GM12878 (cell line): ENCODE measurements around the gene PHYKPL. TPM values are rescaled to one million over a fixed set of nuclear protein-coding genes. Genes with fewer than 3 reads are reported as not detected.

Source experiments
- ATAC-seq: fragments of 200-7000 bp; cut with Tn5 transposase; 3 replicates; pipeline ENCODE4 v1.9.1; 2020; ENCODE audit warnings: mild to moderate bottlenecking, moderate library complexity
- BruUV-seq: library from RNA; stranded (reverse); fragments of 400-500 nt; replicated peaks from 2 replicates; lab custom pipeline; 2021; lab: Mats Ljungman, UMichigan
- CTCF ChIA-PET: fragments of 300-600 bp; sonication (Branson Sonifier 250); formaldehyde crosslinking; extraction: SDS; loops from one replicate; lab custom pipeline; 2021; ENCODE audit warnings: inconsistent platforms; lab: Yijun Ruan, JAX
- POLR2A ChIA-PET: fragments of 350-600 bp; formaldehyde crosslinking; extraction: SDS; loops from one replicate; lab custom pipeline; 2021; ENCODE audit warnings: inconsistent platforms; lab: Charles Lee
- RAD21 ChIA-PET: fragments of 300-600 bp; sonication (Branson Sonifier 250); formaldehyde crosslinking; loops from one replicate; lab custom pipeline; 2023; ENCODE audit warnings: antibody characterized with exemption; ENCODE audit not compliant: unreplicated experiment; lab: Charles Lee
- SMC1A ChIA-PET: fragments of 300-600 bp; sonication (Branson Sonifier 250); formaldehyde crosslinking; loops from one replicate; lab custom pipeline; 2023; ENCODE audit not compliant: unreplicated experiment, uncharacterized antibody; lab: Charles Lee
- DNase-seq: peaks from one replicate; pipeline ENCODE4 v3.0.0-alpha.2; 2011; ENCODE audit warnings: low read depth, low spot score
- FAIRE-seq: peaks from 3 replicates; lab custom pipeline; 2011; peaks lifted over from hg19 to GRCh38; lab: Jason Lieb, UNC
- H2AFZ ChIP-seq: 2 replicates; pipeline ENCODE4 v1.6.0; 2011; ENCODE audit warnings: low read depth, low read length, control low read depth; ENCODE audit not compliant: control insufficient read depth
- H3K27ac ChIP-seq: 2 replicates; pipeline ENCODE4 v1.5.1; 2011; ENCODE audit warnings: control low read depth; ENCODE audit not compliant: control insufficient read depth, insufficient read depth
- H3K27me3 ChIP-seq, 2 experiments: replicated peaks in 1 of 2; 2 replicates each; pipeline versions ENCODE4 v1.6.0 to v1.6.1; 2011; ENCODE audit warnings: low read length in 1 of 2; ENCODE audit not compliant: control insufficient read depth in 2 of 2, insufficient read depth in 2 of 2
- H3K36me3 ChIP-seq, 2 experiments: 2 replicates each; pipeline ENCODE4 v1.5.1; 2011; ENCODE audit warnings: low read length in 1 of 2; ENCODE audit not compliant: control insufficient read depth in 2 of 2, insufficient read depth in 2 of 2
- H3K4me1 ChIP-seq: 2 replicates; pipeline ENCODE4 v1.6.1; 2011; ENCODE audit warnings: mild to moderate bottlenecking, low read length, moderate library complexity, mixed read lengths; ENCODE audit not compliant: control insufficient read depth, insufficient read depth
- H3K4me2 ChIP-seq: 2 replicates; pipeline ENCODE4 v1.6.0; 2011; ENCODE audit warnings: control low read depth; ENCODE audit not compliant: control insufficient read depth, insufficient read depth
- H3K4me3 ChIP-seq: fragments of 200-600 bp; sonication (generic); 2 replicates; pipeline ENCODE4 v1.5.1; 2016
- H3K79me2 ChIP-seq: 2 replicates; pipeline ENCODE4 v1.6.0; 2011; ENCODE audit warnings: low read length; ENCODE audit not compliant: control insufficient read depth, insufficient read depth
- H3K9ac ChIP-seq: 2 replicates; pipeline ENCODE4 v1.8.0; 2011; ENCODE audit warnings: low read length, control low read depth, mixed read lengths; ENCODE audit not compliant: control insufficient read depth, insufficient read depth
- H3K9me3 ChIP-seq: replicated peaks from 3 replicates; pipeline ENCODE4 v1.5.1; 2011; ENCODE audit warnings: mild to moderate bottlenecking, low read length; ENCODE audit not compliant: control insufficient read depth, insufficient read depth
- H4K20me1 ChIP-seq: 2 replicates; pipeline ENCODE4 v1.6.0; 2011; ENCODE audit not compliant: control insufficient read depth, insufficient read depth
- POLR2A ChIP-seq: IDR thresholded peaks from 2 replicates; pipeline ENCODE4 v1.6.1; 2011; ENCODE audit warnings: low read depth, mild to moderate bottlenecking, low read length
- POLR2AphosphoS2 ChIP-seq: IDR thresholded peaks from 2 replicates; pipeline ENCODE4 v1.6.1; 2011; ENCODE audit warnings: low read depth, mild to moderate bottlenecking, low read length, improper control_type of control experiment, moderate library complexity
- POU2F2 ChIP-seq: IDR thresholded peaks from 3 replicates; pipeline ENCODE4 v1.6.1; 2011; ENCODE audit warnings: low read depth, mild to moderate bottlenecking, low read length, borderline replicate concordance
- WGBS: methylation state at CpG from one replicate; pipeline ENCODE4 v1.1.6; 2016; ENCODE audit warnings: low lambda C conversion rate; ENCODE audit not compliant: insufficient replicate concordance, insufficient coverage; ENCODE audit errors: missing lambda C conversion rate; 5-methylcytosine and 5-hydroxymethylcytosine counted together
- in situ Hi-C: fragments of 300-500 bp; cut with MboI; formaldehyde crosslinking; loops from 9 replicates; pipeline ENCODE4 v1.14.3; 2018; ENCODE audit warnings: mixed read lengths
- intact Hi-C: fragments of 100-400 bp; cut with micrococcal nuclease; formaldehyde crosslinking; loops from one replicate; pipeline ENCODE4 v1.14.2; 2022; ENCODE audit not compliant: unreplicated experiment
- polyA plus RNA-seq, 11 experiments: library from polyadenylated mRNA; depleted of rRNA in 4 of 11; unstranded in 6 of 11; stranded (reverse) in 5 of 11; fragments of >200 nt; fragmentation: Nextera tagmentation in 4 of 11; fragmentation: Illumina TruSeq in 1 of 11; extraction: Ambion mirVana in 4 of 11; extraction: Trizol in 1 of 11; gene quantifications; 1 replicate in 1 of 11; 2 replicates in 10 of 11; pipeline versions ENCODE4 v1.2.1 to v1.2.3, GENCODE V29; 2011 to 2016; ENCODE audit warnings: inconsistent platforms in 2 of 11, missing spikeins in 2 of 11, low read depth in 1 of 11
- total RNA-seq, 4 experiments: library from RNA; depleted of rRNA in 3 of 4; stranded (reverse); fragments of >200 nt in 3 of 4; fragmentation: Illumina TruSeq in 1 of 4; extraction: Trizol in 1 of 4; gene quantifications; 2 replicates each; pipeline versions ENCODE4 v1.2.1 to v1.2.3, GENCODE V29; 2013 to 2021
- TF ChIP-seq, protein P1 (sequence below): IDR thresholded peaks from 2 replicates; pipeline ENCODE4 v1.6.1; 2011; ENCODE audit warnings: borderline replicate concordance, low read depth, mild to moderate bottlenecking, moderate library complexity, low read length; ENCODE audit not compliant: insufficient read depth, poor library complexity, severe bottlenecking

Gene PHYKPL
- total and polyA plus RNA-seq, 10 of the 15 experiments (the other 5 are each of a cell fraction or from before 2014, with no cell fraction given), result 4.5 to 53.9 (median 25.6) TPM

DNA sequence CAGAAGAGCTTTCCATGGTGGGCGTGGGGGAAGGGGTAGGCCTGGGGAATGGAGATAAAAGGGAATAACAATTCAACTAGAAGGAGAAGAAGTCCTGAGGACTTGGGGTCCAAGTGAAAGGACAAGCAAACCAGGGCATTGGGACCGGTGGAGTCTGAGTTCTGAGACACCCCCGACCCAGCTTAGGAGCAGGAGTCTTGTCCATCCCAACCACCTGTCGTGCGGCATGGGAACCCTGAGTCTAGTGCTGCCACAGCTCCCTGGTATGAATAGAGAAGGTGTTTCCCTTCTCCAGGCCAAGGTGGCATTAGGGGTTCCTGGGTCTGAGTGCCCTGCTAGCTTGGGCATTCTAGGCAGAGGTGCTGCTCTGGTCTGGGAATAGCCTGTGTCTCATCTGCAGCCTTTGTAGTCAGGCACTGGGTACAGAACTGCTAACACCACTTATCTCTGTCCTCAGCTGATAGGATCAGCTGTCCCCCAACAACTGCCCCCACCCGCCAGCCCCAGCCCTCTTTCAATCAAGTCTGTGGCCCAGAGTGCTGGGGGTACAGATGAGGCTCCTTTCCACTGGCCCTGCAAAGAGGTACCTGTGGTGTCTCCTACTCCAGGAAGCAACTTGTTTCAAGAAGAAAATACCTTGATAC lies 18.3 kb downstream of the PHYKPL start:
- H3K9me3 ChIP-seq, result no peaks in the 10 kb centered on the region
- in situ Hi-C loops (no loop called here), intact Hi-C loops (no loop called here)
- H3K27ac ChIP-seq, result no peak overlapping the region
- BruUV-seq, result no TSS peak
- ChIA-PET SMC1A (no interaction called here), POLR2A (interaction anchor here (3.9 kb wide), 1 partner anchor 10 kb away, joined by 13 read pairs; the partner anchor contains the start of gene HNRNPAB), RAD21 (no interaction called here), CTCF (interaction anchor here (1.1 to 1.2 kb wide), 2 partner anchors 10 kb away, joined by 3 read pairs; partner anchors contain the start of gene HNRNPAB)
- ATAC-seq, result no peak
- no peaks in the 10 kb centered on the region; the same call in 1 of the 2 replicates for H3K4me1 ChIP-seq
- H2AFZ ChIP-seq, result no peak overlapping the region
- H3K79me2 ChIP-seq, result peaks cover 8% of the 10 kb centered on the region
- TF ChIP-seq POU2F2 (0 out of 3 replicates have a peak, but pooled peaks have one; percentile 30), POLR2AphosphoS2 (no peak), POLR2A (peak; percentile 52; the same call in 1 of the 2 replicates)
- TF ChIP-seq, protein P1, sequence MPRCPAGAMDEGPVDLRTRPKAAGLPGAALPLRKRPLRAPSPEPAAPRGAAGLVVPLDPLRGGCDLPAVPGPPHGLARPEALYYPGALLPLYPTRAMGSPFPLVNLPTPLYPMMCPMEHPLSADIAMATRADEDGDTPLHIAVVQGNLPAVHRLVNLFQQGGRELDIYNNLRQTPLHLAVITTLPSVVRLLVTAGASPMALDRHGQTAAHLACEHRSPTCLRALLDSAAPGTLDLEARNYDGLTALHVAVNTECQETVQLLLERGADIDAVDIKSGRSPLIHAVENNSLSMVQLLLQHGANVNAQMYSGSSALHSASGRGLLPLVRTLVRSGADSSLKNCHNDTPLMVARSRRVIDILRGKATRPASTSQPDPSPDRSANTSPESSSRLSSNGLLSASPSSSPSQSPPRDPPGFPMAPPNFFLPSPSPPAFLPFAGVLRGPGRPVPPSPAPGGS, result peak; percentile 13
- no peaks in the 10 kb centered on the region for H3K27me3 ChIP-seq
- no peak overlapping the region for H3K4me2 ChIP-seq
- H3K36me3 ChIP-seq, result peaks cover 46 to 47% of the 10 kb centered on the region in 2 experiments
- DNase-seq, result no peak
- WGBS, result 95% methylated on average over 6 of the region's 6 CpGs
- no peak for FAIRE-seq
- H4K20me1 ChIP-seq, result no peaks in the 10 kb centered on the region; the same call in 1 of the 2 replicates
- H3K4me3 ChIP-seq, result no peak overlapping the region
- H3K9ac ChIP-seq, result no peak overlapping the region
